Endothelial cell (in vitro differentiated cells): Measurements from ENCODE around the gene MKI67. TPM values are rescaled to one million over a fixed set of nuclear protein-coding genes. Genes with fewer than 3 reads are reported as not detected.
A peak's percentile ranks its signal among the peaks of the same experiment; 100 is the strongest.
"Not testable (repeated sequence)": the region's sequence is repeated elsewhere in the genome, so short reads cannot be mapped to it uniquely, and the experiment has no call there.

Experiments
- DNase-seq: peaks from one replicate; pipeline ENCODE4 v3.0.0; 2021; ENCODE audit warnings: low spot score
- H3K27ac Mint-ChIP-seq: one replicate; pipeline ENCODE4 v1.8.0; 2021; ENCODE audit warnings: mixed read lengths, inconsistent platforms; ENCODE audit not compliant: unreplicated experiment
- H3K27me3 Mint-ChIP-seq: one replicate; pipeline ENCODE4 v1.8.0; 2021; ENCODE audit warnings: mild to moderate bottlenecking, moderate library complexity, mixed read lengths, inconsistent platforms; ENCODE audit not compliant: unreplicated experiment
- H3K36me3 Mint-ChIP-seq: one replicate; pipeline ENCODE4 v1.8.0; 2021; ENCODE audit warnings: mild to moderate bottlenecking, low read depth, mixed read lengths, inconsistent platforms; ENCODE audit not compliant: unreplicated experiment
- H3K4me1 Mint-ChIP-seq: one replicate; pipeline ENCODE4 v1.8.0; 2021; ENCODE audit warnings: mild to moderate bottlenecking, mixed read lengths, inconsistent platforms; ENCODE audit not compliant: unreplicated experiment
- H3K4me3 Mint-ChIP-seq: one replicate; pipeline ENCODE4 v1.8.0; 2021; ENCODE audit warnings: mild to moderate bottlenecking, mixed read lengths, inconsistent platforms; ENCODE audit not compliant: unreplicated experiment
- H3K9me3 Mint-ChIP-seq: one replicate; pipeline ENCODE4 v1.8.0; 2021; ENCODE audit warnings: mixed read lengths, inconsistent platforms; ENCODE audit not compliant: unreplicated experiment
- CTCF ChIP-seq: fragments of 200-600 bp; sonication (generic); IDR thresholded peaks from one replicate; pipeline ENCODE4 v1.5.0; 2021; ENCODE audit warnings: antibody characterized with exemption; ENCODE audit not compliant: unreplicated experiment
- total RNA-seq: library from RNA; stranded (reverse); fragmentation: NEBNext Ultra II Directional; extraction: Animal tissue kit (Norgen Biotek cat#: 25700); gene quantifications from one replicate; pipeline ENCODE4 v1.2.1, GENCODE V29; 2021; ENCODE audit not compliant: unreplicated experiment

MKI67 gene
- total RNA-seq, 1 donor from 2014 or later: 19.7 TPM

GRCh38 chr10:128095753-128096469 is 30.3 kb downstream of the MKI67 start:
- no peak overlapping the region for H3K4me3 Mint-ChIP-seq
- H3K4me1 Mint-ChIP-seq: peaks cover 4% of the 10 kb centered on the region
- no peaks in the 10 kb centered on the region for H3K9me3 Mint-ChIP-seq
- H3K36me3 Mint-ChIP-seq: no peaks in the 10 kb centered on the region
- H3K27ac Mint-ChIP-seq: no peak overlapping the region
- DNase-seq: no peak
- no peak for TF ChIP-seq CTCF
- H3K27me3 Mint-ChIP-seq: peaks cover 3% of the 10 kb centered on the region

GRCh38 chr10:128095027-128095752 is 31.0 kb downstream of the MKI67 start:
- peaks cover 3% of the 10 kb centered on the region for H3K27me3 Mint-ChIP-seq
- H3K36me3 Mint-ChIP-seq: no peaks in the 10 kb centered on the region
- H3K27ac Mint-ChIP-seq: no peak overlapping the region
- TF ChIP-seq CTCF: no peak
- no peaks in the 10 kb centered on the region for H3K9me3 Mint-ChIP-seq
- H3K4me1 Mint-ChIP-seq: peaks cover 4% of the 10 kb centered on the region
- no peak overlapping the region for H3K4me3 Mint-ChIP-seq
- no peak for DNase-seq

GRCh38 chr10:128094596-128094995 is 31.6 kb downstream of the MKI67 start:
- not testable (repeated sequence) for H3K36me3 Mint-ChIP-seq, H3K4me3 Mint-ChIP-seq, H3K27me3 Mint-ChIP-seq, DNase-seq, H3K4me1 Mint-ChIP-seq, H3K9me3 Mint-ChIP-seq, H3K27ac Mint-ChIP-seq

GRCh38 chr10:128092454-128092853 is 33.8 kb downstream of the MKI67 start:
- no peaks in the 10 kb centered on the region for H3K9me3 Mint-ChIP-seq
- H3K4me3 Mint-ChIP-seq: no peak overlapping the region
- TF ChIP-seq CTCF: no peak
- no peaks in the 10 kb centered on the region for H3K36me3 Mint-ChIP-seq
- no peak for DNase-seq
- no peak overlapping the region for H3K27ac Mint-ChIP-seq
- H3K27me3 Mint-ChIP-seq: peaks cover 7% of the 10 kb centered on the region
- peaks cover 4% of the 10 kb centered on the region for H3K4me1 Mint-ChIP-seq

- H3K27ac Mint-ChIP-seq: no peak overlapping the region
- DNase-seq: peak; percentile 23
- H3K36me3 Mint-ChIP-seq: no peaks in the 10 kb centered on the region
- peaks cover 9% of the 10 kb centered on the region for H3K4me1 Mint-ChIP-seq
- no peak overlapping the region for H3K4me3 Mint-ChIP-seq
- no peaks in the 10 kb centered on the region for H3K9me3 Mint-ChIP-seq
- no peak for TF ChIP-seq CTCF
- peaks cover 6% of the 10 kb centered on the region for H3K27me3 Mint-ChIP-seq
Measured at GRCh38 chr10:128091636-128092210, 34.5 kb downstream of the MKI67 start.
